Stimulated activated CD4-positive, alpha-beta T cell treated with anti-CD3 and anti-CD28 coated beads, Interleukin-12 subunit alpha, Interleukin-12 subunit beta, amount 100 ng/mL, for 4 hours (primary cell): ENCODE data around the gene ATRN.

ENCODE experiments used
- DNase-seq: peaks from one replicate; pipeline ENCODE4 v3.0.0-alpha.2; 2020

Gene ATRN

DNA sequence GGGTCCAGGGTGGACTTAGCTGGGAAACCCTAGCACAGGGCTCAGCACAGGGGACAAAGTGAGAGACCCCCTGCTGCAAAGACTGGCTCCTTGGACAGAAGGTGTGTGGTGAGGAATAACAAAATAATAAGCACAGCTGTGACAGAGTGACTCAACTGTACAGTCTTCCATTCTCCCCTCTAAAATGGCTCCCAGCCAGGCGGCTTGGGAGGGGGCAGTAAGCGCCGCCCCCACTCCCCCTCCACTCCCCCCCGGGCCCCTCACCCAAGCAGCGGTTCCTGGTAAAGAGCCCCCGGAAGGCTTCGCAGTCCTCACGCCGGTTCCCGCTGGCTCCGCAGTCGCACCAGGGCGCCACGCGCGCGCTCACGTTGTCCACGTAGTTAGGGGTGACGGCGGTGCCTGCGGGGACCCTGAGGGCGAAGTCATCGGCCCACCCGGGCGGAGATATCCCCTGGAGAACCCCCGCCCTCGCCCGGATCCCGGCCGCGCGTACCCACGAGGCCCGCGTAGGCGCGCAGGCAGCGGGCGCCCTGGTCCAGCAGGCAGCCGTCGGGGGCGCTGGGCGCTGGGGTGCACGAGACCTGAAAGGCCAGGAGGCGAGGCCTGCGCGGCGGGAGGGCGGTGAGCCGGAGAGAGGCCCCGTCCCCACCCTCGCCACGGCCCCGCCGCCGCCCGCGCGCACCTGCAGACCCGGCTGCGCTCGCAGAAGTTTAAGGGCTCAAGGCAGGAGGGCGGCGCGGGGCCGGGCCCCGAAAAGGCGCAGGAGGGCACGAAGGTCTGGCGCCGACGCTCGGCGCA, 189.6 kb downstream of the ATRN start:
- DNase-seq: no peak

- DNase-seq: no peak
These were observed 190.4 kb downstream of the ATRN start for GRCh38 chr20:3661060-3661813.

DNA sequence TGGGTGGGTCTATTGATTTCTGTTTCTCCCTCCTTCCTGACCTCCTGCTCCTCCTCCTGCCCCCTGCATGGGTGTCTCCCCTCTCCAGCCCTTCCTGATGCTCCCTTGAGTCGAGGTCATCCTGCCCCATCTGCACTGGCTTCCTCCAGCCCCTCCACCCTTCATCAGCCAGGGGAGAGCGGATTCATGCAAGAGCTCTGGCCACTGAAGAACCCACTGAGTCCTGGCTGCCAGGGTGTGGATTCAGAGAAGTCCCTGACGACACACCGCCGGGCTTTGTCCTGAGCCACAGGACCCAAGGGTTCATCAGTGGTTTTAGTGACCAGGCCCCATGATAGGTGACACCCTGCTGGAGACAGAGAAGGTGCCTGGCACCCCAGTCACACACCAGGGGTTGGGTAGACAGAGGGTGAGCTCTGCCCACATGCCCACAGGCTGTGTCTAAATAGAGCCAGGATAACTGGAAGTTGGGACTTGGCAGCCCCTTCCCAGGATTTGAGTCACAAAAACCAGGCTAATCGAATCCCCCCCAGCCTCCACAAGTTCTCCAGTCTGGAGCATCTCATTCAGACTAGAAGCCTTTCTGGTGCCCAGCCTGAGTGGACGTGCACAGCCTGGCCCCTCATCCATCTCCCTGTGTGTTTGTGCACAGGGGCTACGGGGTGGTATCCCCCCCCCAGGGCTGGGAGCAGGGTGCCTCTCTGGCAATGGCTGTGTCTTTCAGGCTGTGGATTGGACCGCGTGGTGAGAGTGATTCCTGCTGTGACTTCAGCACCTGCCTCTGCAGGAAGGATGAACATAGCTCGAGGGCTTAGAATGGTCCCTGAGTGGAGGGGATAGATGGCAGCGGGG, 191.2 kb downstream of the ATRN start:
- no peak for DNase-seq

- DNase-seq: no peak
These were observed 192.3 kb downstream of the ATRN start, which contains the start of gene GFRA4 for GRCh38 chr20:3663031-3663701. TSS of gene GFRA4 (minus strand) at chr20:3663399. CDS start at chr20:3663399, 0 bp downstream.

- DNase-seq: no peak
These were observed 193.0 kb downstream of the ATRN start for GRCh38 chr20:3663858-3664257.

- no peak for DNase-seq
These were observed 196.7 kb downstream of the ATRN start for GRCh38 chr20:3667434-3668037.

GRCh38 chr20:3669710-3670367, 199.0 kb downstream of the ATRN start:
- DNase-seq: no peak

DNA sequence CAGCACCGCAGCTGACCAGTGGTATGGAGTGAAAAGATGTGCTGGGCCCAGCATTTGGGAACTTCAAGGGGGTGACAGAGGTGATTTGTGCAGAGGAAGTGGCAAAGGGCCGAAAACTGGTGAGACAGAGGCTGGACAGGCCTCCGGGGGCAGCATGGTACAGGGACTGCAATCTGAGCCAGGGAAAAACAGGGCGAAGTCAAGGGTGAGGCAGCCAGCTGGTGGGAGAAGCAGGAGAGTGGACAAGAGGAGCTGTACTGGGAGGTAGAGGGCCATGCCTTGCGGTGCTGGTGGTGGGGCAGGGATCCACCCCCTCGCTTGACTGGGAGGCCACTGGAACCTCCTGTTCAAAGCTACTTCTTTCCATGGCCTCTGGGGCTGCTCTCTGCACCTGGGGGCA, 199.7 kb downstream of the ATRN start:
- DNase-seq: no peak

DNA sequence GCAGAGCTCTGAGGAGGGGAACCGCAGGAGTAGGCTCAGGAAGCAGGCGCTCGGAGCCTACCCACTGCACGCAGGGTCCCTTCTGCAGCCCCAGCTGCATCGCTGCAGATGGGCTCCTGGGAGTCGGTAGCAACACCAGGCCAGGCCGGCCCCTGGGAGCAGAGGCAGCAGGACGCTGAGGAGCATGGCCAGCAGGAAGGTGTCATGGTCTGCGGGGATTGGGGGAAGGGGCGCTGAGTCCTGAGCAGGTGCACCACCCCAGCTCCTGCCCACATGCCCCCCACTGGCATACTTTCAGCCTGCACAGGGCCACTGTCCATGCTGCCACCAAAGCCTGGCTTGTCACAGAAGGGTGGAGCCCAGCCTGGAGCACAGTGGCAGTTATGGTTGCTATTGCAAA, 200.1 kb downstream of the ATRN start:
- no peak for DNase-seq

- DNase-seq: no peak
These were observed 201.2 kb downstream of the ATRN start for GRCh38 chr20:3671986-3672546.

DNA sequence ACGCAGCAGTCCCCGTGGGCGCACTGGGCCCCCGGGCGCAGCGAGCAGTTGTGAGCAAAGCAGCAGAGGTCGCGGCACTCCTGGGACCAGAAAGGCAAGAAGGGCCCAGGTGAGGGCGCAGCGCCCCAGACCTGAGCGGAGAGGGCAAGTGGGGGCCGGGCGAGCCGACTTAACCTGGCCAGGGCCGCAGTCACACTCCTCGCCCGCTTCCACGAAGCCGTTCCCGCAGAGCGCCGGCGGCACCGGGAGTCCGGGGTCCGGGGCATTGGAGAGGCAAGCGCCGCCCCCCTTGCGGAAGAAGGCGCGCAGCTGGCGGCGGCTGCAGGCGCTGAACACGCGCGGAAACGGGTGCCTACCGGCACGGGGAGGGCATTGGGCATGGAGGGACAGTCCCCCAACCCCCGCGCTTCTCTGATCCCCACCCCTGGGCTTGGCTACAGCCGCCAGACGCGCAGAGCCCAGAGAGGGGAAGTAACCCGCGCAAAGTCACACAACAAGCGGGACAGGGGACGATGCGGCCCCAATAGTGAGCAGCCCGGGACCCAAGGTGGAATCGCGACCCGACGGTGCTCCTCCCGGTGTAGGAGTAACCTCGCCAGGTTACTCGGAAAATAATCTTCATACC, 201.8 kb downstream of the ATRN start:
- no peak for DNase-seq

DNA sequence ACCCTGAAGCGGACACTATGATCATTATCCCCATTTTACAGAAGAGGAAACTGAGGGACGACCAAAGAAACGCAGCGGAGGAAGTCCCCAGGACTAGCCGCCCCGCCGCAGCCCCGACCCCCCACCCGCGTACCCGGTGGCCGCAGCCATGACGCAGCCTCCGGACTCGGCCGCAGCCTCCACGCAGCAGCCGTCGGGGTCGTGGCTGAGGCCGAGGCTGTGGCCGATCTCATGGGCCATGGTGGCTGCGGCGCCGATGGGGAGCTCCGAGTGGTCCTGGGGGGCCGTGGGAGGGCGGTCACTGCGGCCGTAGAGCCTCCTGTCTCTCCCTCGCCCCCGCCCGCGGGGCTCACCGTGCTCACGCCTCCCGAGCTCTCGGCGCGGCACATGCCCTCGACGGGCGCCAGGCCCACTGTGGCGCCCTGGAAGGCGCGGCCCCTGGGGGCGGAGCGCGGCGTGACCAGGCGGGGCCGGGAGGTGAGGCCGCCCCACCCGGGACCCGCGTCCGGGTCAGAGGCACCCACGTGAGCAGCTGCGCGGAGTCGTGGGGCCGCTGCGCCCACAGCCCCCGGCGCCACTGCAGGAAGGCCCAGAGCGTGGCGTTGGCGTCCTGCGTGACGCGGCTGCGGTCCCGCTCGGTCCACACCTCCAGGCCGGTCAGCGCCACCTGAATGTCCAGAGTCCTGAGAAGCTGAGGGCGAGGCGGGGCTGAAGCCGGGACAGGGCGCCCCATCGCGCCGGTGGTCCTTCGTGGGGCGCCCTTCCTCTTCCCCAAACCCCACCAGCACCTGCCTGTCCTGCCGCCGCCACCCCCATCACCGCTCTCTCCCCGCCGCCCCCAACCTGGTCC, 202.6 kb downstream of the ATRN start:
- no peak for DNase-seq

GRCh38 chr20:3674447-3674846, 203.6 kb downstream of the ATRN start:
- no peak for DNase-seq

GRCh38 chr20:3674995-3675900, 204.4 kb downstream of the ATRN start:
- DNase-seq: no peak

DNA sequence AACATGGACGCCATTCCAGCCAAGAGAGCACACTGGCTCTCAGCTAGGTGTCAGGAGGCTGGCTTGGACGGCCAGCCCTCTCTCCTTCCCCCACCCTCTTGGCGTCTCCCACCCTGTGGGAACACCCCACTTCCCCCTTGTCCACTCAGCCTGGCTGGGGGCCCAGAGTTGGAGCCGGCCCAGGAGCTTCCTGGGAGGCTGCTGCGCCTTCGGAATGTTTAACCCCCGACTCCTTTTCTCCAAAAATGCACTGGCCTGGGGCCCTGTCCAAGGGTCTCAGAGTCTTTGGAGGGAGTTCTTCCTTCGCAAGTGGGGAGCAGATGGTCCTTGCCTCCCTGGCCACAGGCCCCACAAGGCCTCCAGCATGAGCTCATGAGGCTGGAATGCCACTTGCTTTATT, 206.9 kb downstream of the ATRN start:
- DNase-seq: no peak

DNA sequence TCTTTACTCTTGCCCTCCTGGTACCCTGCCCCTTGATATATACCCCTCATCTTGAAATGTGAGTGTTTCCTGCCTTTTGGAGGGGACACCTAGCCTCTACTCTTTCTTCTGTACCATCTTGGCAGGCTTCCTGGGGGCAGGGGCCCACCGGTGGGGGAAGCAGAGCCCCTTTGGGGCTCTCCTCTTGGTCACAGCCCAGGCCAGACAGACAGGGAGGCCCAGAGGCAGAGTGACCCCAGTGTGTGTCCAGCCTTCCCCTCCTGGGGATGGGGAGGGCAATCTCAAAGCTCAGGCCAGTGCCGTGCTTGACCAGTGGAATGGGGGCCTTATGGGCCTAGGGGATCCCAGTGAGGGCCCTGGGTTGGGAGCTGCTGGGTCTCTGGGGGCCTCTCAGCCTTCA, 207.4 kb downstream of the ATRN start:
- DNase-seq: no peak

- no peak for DNase-seq
These were observed 208.3 kb downstream of the ATRN start for GRCh38 chr20:3678856-3679720.
